ENCODE results near the gene APC2. TPM values are rescaled to one million over a fixed set of nuclear protein-coding genes. Genes with fewer than 3 reads are reported as not detected.

APC2 gene
- total and polyA plus RNA-seq, 10 donors, result 0.02 to 0.56 (median 0.14) TPM

GRCh38 chr19:1481224-1481892, 31.4 kb downstream of the APC2 start:
- DNase-seq, result no peak
- H3K9me3 ChIP-seq, result no peaks in the 10 kb centered on the region

GRCh38 chr19:1481893-1482360, 32.0 kb downstream of the APC2 start:
- DNase-seq, result peak; percentile 74
- no peak overlapping the region for H3K4me3 ChIP-seq
- H3K27ac ChIP-seq, result no peak overlapping the region
- peaks cover 0 to 10% (median 3%) of the 10 kb centered on the region in 6 donors for H3K36me3 ChIP-seq
- H3K4me1 ChIP-seq, result peaks cover 11 to 35% (median 25%) of the 10 kb centered on the region in 6 donors
- no peaks in the 10 kb centered on the region for H3K27me3 ChIP-seq (replicated peaks in 1 of 7)
- 88 to 94% (median 91%) methylated on average over 24 to 36 of the region's 36 CpGs for WGBS, 5 donors
- intact Hi-C loops (cut with DNase I; ENCODE audit: low total_unique reads), result no loop called here
- H3K9me3 ChIP-seq, result no peaks in the 10 kb centered on the region
- TF ChIP-seq POLR2AphosphoS5 (IDR thresholded peaks at IDR 0.05), result no peak
- TF ChIP-seq, protein P1, sequence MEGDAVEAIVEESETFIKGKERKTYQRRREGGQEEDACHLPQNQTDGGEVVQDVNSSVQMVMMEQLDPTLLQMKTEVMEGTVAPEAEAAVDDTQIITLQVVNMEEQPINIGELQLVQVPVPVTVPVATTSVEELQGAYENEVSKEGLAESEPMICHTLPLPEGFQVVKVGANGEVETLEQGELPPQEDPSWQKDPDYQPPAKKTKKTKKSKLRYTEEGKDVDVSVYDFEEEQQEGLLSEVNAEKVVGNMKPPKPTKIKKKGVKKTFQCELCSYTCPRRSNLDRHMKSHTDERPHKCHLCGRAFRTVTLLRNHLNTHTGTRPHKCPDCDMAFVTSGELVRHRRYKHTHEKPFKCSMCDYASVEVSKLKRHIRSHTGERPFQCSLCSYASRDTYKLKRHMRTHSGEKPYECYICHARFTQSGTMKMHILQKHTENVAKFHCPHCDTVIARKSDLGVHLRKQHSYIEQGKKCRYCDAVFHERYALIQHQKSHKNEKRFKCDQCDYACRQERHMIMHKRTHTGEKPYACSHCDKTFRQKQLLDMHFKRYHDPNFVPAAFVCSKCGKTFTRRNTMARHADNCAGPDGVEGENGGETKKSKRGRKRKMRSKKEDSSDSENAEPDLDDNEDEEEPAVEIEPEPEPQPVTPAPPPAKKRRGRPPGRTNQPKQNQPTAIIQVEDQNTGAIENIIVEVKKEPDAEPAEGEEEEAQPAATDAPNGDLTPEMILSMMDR (IDR thresholded peaks at IDR 0.05 in 8 of 11, conservative IDR thresholded peaks at IDR 0.05 in 3 of 11), result no peak
- no peak for TF ChIP-seq POLR2A (IDR thresholded peaks at IDR 0.05)

More at GRCh38 chr19:1481224-1481892, 31.4 kb downstream of the APC2 start:
- peaks cover 11 to 41% (median 28%) of the 10 kb centered on the region in 6 donors for H3K4me1 ChIP-seq
- 88 to 93% (median 90%) methylated on average over 26 of the region's 26 CpGs for WGBS, 5 donors
- H3K36me3 ChIP-seq, result peaks cover 0 to 15% (median 6%) of the 10 kb centered on the region in 6 donors
- no peaks in the 10 kb centered on the region for H3K27me3 ChIP-seq (replicated peaks in 1 of 7)
- H3K4me3 ChIP-seq, result no peak overlapping the region
- intact Hi-C loops (cut with DNase I; ENCODE audit: low total_unique reads), result no loop called here
- H3K27ac ChIP-seq, result no peak overlapping the region
- TF ChIP-seq, protein P1 (IDR thresholded peaks at IDR 0.05 in 8 of 11, conservative IDR thresholded peaks at IDR 0.05 in 3 of 11), result no peak
- no peak for TF ChIP-seq POLR2AphosphoS5 (IDR thresholded peaks at IDR 0.05)
- no peak for TF ChIP-seq POLR2A (IDR thresholded peaks at IDR 0.05)

DNA sequence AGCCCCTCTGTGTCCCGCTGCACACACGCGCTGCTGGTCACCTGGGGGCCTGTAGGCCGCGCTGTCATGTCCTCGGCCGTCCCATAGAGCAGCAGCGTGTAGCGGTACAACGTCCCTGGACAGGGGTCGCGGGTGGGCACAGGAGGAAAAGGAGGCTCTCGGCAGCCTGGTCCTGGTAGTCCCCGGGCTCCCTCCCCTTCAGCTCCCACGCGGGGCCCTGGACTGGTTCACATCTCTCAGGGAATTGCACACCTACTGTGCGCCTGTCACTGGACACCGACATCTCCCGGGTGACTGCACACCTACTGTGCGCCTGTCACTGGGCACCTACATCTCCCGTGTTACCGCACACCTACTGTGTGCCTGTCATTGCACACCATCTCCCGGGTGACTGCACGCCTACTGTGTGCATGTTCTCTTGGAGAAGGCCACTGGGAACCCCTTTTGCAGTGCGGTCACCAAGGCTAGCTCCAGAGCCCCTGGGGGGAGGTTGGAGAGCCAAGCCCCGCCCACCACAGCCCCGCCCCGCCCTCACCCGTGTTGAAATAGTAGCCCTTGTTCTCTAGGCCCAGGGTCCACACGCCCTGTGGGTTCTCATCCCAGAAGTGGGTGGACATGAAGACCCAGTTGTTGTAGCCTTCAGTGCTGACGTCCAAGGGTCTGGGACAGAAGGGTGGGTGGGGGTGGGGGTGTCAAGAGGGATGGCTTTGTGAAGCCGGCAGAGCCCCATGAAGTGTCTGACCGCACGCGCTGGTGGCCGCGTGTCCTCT, 32.6 kb downstream of the APC2 start:
- Histone ChIP-seq H3K27me3 (replicated peaks in 1 of 7) (no peaks in the 10 kb centered on the region), H3K9me3 (no peaks in the 10 kb centered on the region), H3K4me1 (peaks cover 10 to 29% (median 19%) of the 10 kb centered on the region in 6 donors), H3K36me3 (peaks cover 0 to 3% (median 0%) of the 10 kb centered on the region in 6 donors), H3K4me3 (no peak overlapping the region), H3K27ac (no peak overlapping the region)
- no peak for TF ChIP-seq POLR2AphosphoS5 (IDR thresholded peaks at IDR 0.05)
- TF ChIP-seq, protein P1 (IDR thresholded peaks at IDR 0.05 in 8 of 11, conservative IDR thresholded peaks at IDR 0.05 in 3 of 11), result no peak
- DNase-seq, result no peak
- WGBS, 5 donors, result 88 to 91% (median 89%) methylated on average over 23 to 37 of the region's 37 CpGs
- intact Hi-C loops (cut with DNase I; ENCODE audit: low total_unique reads), result no loop called here
